GM12891 (cell line): ENCODE data around the gene DENND2C.

ENCODE experiments used
- DNase-seq: peaks from one replicate; pipeline ENCODE4 v3.0.0; 2011; ENCODE audit warnings: low spot score; ENCODE audit not compliant: insufficient read length
- FAIRE-seq: peaks from 2 replicates; lab custom pipeline; 2011; peaks lifted over from hg19 to GRCh38; lab: Jason Lieb, UNC
- PAX5 ChIP-seq: IDR thresholded peaks from 2 replicates; pipeline ENCODE4 v1.6.1; 2011; ENCODE audit warnings: low read length, moderate library complexity, mild to moderate bottlenecking; ENCODE audit not compliant: insufficient read depth, severe bottlenecking
- POLR2A ChIP-seq: IDR thresholded peaks from 2 replicates; pipeline ENCODE4 v1.6.1; 2011; ENCODE audit warnings: low read depth, low read length, control low read depth
- POLR2AphosphoS5 ChIP-seq: IDR thresholded peaks from 2 replicates; pipeline ENCODE4 v1.6.1; 2011; ENCODE audit warnings: low read depth, low read length, control low read depth
- POU2F2 ChIP-seq: IDR thresholded peaks from 2 replicates; pipeline ENCODE4 v1.6.1; 2011; ENCODE audit warnings: low read depth, mild to moderate bottlenecking, control low read depth, low read length, moderate library complexity
- SPI1 ChIP-seq: IDR thresholded peaks from 2 replicates; pipeline ENCODE4 v1.6.1; 2011; ENCODE audit warnings: low read depth, low read length, control low read depth
- TAF1 ChIP-seq: IDR thresholded peaks from 2 replicates; pipeline ENCODE4 v1.6.1; 2011; ENCODE audit warnings: low read depth, low read length, control low read depth

Gene DENND2C

GRCh38 chr1:114651893-114652292 is 18.0 kb downstream of the DENND2C start:
- FAIRE-seq, result no peak
- TF ChIP-seq POLR2A (no peak), PAX5 (no peak), SPI1 (no peak), POU2F2 (no peak), TAF1 (no peak), POLR2AphosphoS5 (no peak)
- no peak for DNase-seq

- TF ChIP-seq PAX5 (no peak), POU2F2 (no peak), SPI1 (no peak)
- DNase-seq (no peak), FAIRE-seq (no peak)
Observed at GRCh38 chr1:114648503-114648902, 21.3 kb downstream of the DENND2C start.

GRCh38 chr1:114641377-114641776 is 28.5 kb downstream of the DENND2C start:
- no peak for FAIRE-seq
- TF ChIP-seq SPI1 (no peak), POLR2AphosphoS5 (no peak), PAX5 (no peak), TAF1 (no peak), POLR2A (no peak), POU2F2 (no peak)
- no peak for DNase-seq

GRCh38 chr1:114638910-114639309 is 30.9 kb downstream of the DENND2C start:
- no peak for TF ChIP-seq POU2F2
- TF ChIP-seq SPI1, result no peak
- no peak for TF ChIP-seq TAF1
- no peak for TF ChIP-seq POLR2A
- no peak for TF ChIP-seq POLR2AphosphoS5
- no peak for TF ChIP-seq PAX5
- no peak for FAIRE-seq
- no peak for DNase-seq

GRCh38 chr1:114632427-114632826 is 37.4 kb downstream of the DENND2C start:
- FAIRE-seq (no peak), DNase-seq (no peak)
- TF ChIP-seq SPI1, result no peak
- TF ChIP-seq TAF1, result no peak
- no peak for TF ChIP-seq PAX5
- TF ChIP-seq POLR2AphosphoS5, result no peak
- TF ChIP-seq POLR2A, result no peak
- TF ChIP-seq POU2F2, result no peak

GRCh38 chr1:114627107-114627506 is 42.7 kb downstream of the DENND2C start:
- DNase-seq, result no peak
- no peak for FAIRE-seq
- TF ChIP-seq POLR2A (no peak), TAF1 (no peak), SPI1 (no peak), POLR2AphosphoS5 (no peak), PAX5 (no peak), POU2F2 (no peak)

- no peak for TF ChIP-seq POLR2AphosphoS5
- TF ChIP-seq POU2F2, result no peak
- TF ChIP-seq POLR2A, result no peak
- no peak for TF ChIP-seq TAF1
- TF ChIP-seq PAX5, result no peak
- no peak for TF ChIP-seq SPI1
- DNase-seq (no peak), FAIRE-seq (no peak)
Observed at GRCh38 chr1:114623364-114623763, 46.5 kb downstream of the DENND2C start.

GRCh38 chr1:114620419-114620818 is 49.4 kb downstream of the DENND2C start:
- DNase-seq (no peak), FAIRE-seq (no peak)
- TF ChIP-seq POLR2AphosphoS5 (no peak), SPI1 (no peak), TAF1 (no peak), POLR2A (no peak), PAX5 (no peak), POU2F2 (no peak)

- no peak for DNase-seq
- FAIRE-seq, result no peak
- TF ChIP-seq POLR2A (no peak), TAF1 (no peak), POU2F2 (no peak), SPI1 (no peak), PAX5 (no peak), POLR2AphosphoS5 (no peak)
Observed at GRCh38 chr1:114618606-114619005, 51.2 kb downstream of the DENND2C start.

GRCh38 chr1:114610546-114611245 is 59.2 kb downstream of the DENND2C start:
- TF ChIP-seq PAX5 (no peak), POLR2A (no peak), TAF1 (no peak), POU2F2 (no peak), SPI1 (no peak), POLR2AphosphoS5 (no peak)
- FAIRE-seq, result no peak

More at GRCh38 chr1:114610546-114611245, 59.2 kb downstream of the DENND2C start:
- no peak for DNase-seq
